OCI-LY3 (cell line): ENCODE measurements around the gene CPNE4.
A peak's percentile ranks its signal among the peaks of the same experiment; 100 is the strongest.

ENCODE experiments used
- H2AFZ ChIP-seq: fragments of 200-600, 300-600 bp; shearing (Covaris generic); 2 replicates; pipeline ENCODE4 v1.6.0; 2014; ENCODE audit warnings: antibody characterized with exemption, low read depth, low read length
- H3K27ac ChIP-seq: fragments of 200-600, 300-600 bp; sonication (generic); 2 replicates; pipeline ENCODE4 v1.5.1; 2014; ENCODE audit warnings: mild to moderate bottlenecking, low read length, moderate library complexity, mixed read lengths
- H3K27me3 ChIP-seq: fragments of 200-600, 300-600 bp; sonication (generic); 2 replicates; pipeline ENCODE4 v1.6.1; 2014; ENCODE audit warnings: low read depth, low read length, mixed read lengths
- H3K36me3 ChIP-seq: fragments of 200-600, 300-600 bp; sonication (generic); replicated peaks from 2 replicates; pipeline ENCODE3; 2014; ENCODE audit warnings: low read depth, low read length, mixed read lengths
- H3K4me1 ChIP-seq: fragments of 300-600, 200-600 bp; sonication (generic); 2 replicates; pipeline ENCODE4 v1.6.1; 2014; ENCODE audit warnings: low read length, mixed read lengths
- H3K4me2 ChIP-seq: fragments of 200-600, 300-600 bp; sonication (generic); 2 replicates; pipeline ENCODE4 v1.6.1; 2014; ENCODE audit warnings: low read length, mixed read lengths
- H3K4me3 ChIP-seq: fragments of 300-600, 200-600 bp; sonication (generic); 2 replicates; pipeline ENCODE4 v1.5.1; 2014; ENCODE audit warnings: antibody characterized with exemption, mild to moderate bottlenecking, low read length, moderate library complexity
- H3K79me2 ChIP-seq: fragments of 300-600, 200-600 bp; shearing (Covaris generic); 2 replicates; pipeline ENCODE4 v1.6.1; 2014; ENCODE audit warnings: mild to moderate bottlenecking, low read length, mixed read lengths
- H3K9ac ChIP-seq: fragments of 300-600, 200-600 bp; shearing (Covaris generic); 2 replicates; pipeline ENCODE4 v1.6.0; 2014; ENCODE audit warnings: mild to moderate bottlenecking, low read length, moderate library complexity
- H3K9me3 ChIP-seq: fragments of 200-600, 300-600 bp; shearing (Covaris generic); 2 replicates; pipeline ENCODE4 v1.6.1; 2014; ENCODE audit warnings: low read length, mixed read lengths; ENCODE audit not compliant: insufficient read depth
- H4K20me1 ChIP-seq: fragments of 200-600, 300-600 bp; sonication (generic); 2 replicates; pipeline ENCODE4 v1.6.1; 2016; ENCODE audit warnings: low read length, mixed read lengths; ENCODE audit not compliant: insufficient read depth
- CTCF ChIP-seq: fragments of 200-600, 300-600 bp; sonication (generic); IDR thresholded peaks from 2 replicates; pipeline ENCODE4 v1.5.1; 2014; ENCODE audit warnings: antibody characterized with exemption, low read length, low read depth
- EZH2phosphoT487 ChIP-seq: fragments of 200-600 bp; shearing (Covaris generic); IDR thresholded peaks from 2 replicates; pipeline ENCODE4 v1.6.1; 2018; ENCODE audit warnings: antibody characterized with exemption, mixed run types, low read depth

CPNE4 gene

DNA sequence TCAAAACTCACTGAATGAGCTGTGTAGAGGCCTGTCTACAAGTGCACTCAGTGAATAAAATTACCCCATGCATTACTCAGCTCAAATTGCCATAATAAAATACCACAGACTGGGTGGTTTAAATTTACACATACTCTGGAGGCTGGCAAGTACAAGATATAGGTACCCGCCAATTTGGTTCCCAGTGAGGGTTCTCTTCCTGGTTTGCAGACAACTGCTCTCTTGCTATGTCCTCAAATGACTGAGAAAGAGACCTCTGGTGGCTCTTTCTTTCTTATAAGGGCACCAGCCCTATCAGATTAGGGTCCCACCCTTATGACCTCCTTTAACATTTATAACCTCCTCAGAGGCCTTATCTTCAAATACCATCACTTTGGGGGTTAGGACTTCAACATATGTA, 237.0 kb downstream of the CPNE4 start:
- no peak overlapping the region for H3K4me2 ChIP-seq
- H3K27ac ChIP-seq = no peak overlapping the region
- H3K4me3 ChIP-seq = no peak overlapping the region
- H3K36me3 ChIP-seq = no peaks in the 10 kb centered on the region
- TF ChIP-seq CTCF (no peak), EZH2phosphoT487 (no peak)
- no peak overlapping the region for H2AFZ ChIP-seq
- no peaks in the 10 kb centered on the region for H3K27me3 ChIP-seq
- H3K9ac ChIP-seq = no peak overlapping the region
- no peaks in the 10 kb centered on the region for H4K20me1 ChIP-seq
- no peaks in the 10 kb centered on the region for H3K9me3 ChIP-seq
- no peaks in the 10 kb centered on the region for H3K79me2 ChIP-seq
- peaks cover 30% of the 10 kb centered on the region for H3K4me1 ChIP-seq

DNA sequence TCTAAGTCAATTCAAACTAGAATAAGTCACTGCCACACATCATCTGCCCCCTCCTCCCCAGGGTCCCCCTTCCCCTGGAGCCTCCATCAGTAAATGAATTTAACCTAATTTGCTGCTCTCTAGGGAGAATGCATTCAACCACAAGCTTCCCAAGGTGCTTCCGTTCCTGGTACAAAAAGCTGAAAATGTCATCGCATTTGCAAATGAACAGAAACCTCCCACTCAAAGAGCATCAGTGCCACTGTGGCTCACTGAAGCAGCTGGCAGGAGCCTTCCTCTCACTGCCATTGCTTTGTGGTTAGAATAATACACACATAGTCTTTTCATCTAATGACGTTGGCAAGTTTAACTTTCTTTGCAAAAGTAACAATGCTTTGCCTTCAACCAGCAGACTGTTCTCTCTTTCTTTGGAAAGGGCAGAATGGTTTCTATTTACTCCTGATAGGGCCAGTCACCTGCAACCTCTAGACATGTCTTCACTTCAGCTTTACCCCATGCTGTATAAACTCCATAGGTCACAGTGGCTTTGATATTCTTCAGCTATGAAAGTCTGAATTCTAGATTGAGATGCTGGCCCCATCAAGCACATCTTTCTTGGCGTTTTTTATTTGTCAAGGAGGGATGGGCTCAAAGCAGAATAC, 238.1 kb downstream of the CPNE4 start:
- H3K27ac ChIP-seq = no peak overlapping the region
- no peak overlapping the region for H3K9ac ChIP-seq
- peaks cover 30% of the 10 kb centered on the region for H3K4me1 ChIP-seq
- H4K20me1 ChIP-seq = no peaks in the 10 kb centered on the region
- no peak overlapping the region for H2AFZ ChIP-seq
- H3K4me2 ChIP-seq = peak overlapping the region; percentile 52
- H3K79me2 ChIP-seq = no peaks in the 10 kb centered on the region
- no peaks in the 10 kb centered on the region for H3K36me3 ChIP-seq
- no peak for TF ChIP-seq CTCF
- no peak for TF ChIP-seq EZH2phosphoT487
- H3K9me3 ChIP-seq = no peaks in the 10 kb centered on the region
- no peaks in the 10 kb centered on the region for H3K27me3 ChIP-seq
- H3K4me3 ChIP-seq = peak overlapping the region; percentile 17

- Histone ChIP-seq H3K79me2 (no peaks in the 10 kb centered on the region), H3K4me1 (peaks cover 30% of the 10 kb centered on the region), H4K20me1 (no peaks in the 10 kb centered on the region), H3K27me3 (no peaks in the 10 kb centered on the region), H3K9ac (no peak overlapping the region), H3K9me3 (no peaks in the 10 kb centered on the region), H3K4me3 (peak overlapping the region; percentile 17), H3K36me3 (no peaks in the 10 kb centered on the region), H3K27ac (no peak overlapping the region), H3K4me2 (peak overlapping the region; percentile 52), H2AFZ (no peak overlapping the region)
- TF ChIP-seq EZH2phosphoT487 = no peak
- no peak for TF ChIP-seq CTCF
Observed at GRCh38 chr3:131796111-131796510, 238.7 kb downstream of the CPNE4 start.

DNA sequence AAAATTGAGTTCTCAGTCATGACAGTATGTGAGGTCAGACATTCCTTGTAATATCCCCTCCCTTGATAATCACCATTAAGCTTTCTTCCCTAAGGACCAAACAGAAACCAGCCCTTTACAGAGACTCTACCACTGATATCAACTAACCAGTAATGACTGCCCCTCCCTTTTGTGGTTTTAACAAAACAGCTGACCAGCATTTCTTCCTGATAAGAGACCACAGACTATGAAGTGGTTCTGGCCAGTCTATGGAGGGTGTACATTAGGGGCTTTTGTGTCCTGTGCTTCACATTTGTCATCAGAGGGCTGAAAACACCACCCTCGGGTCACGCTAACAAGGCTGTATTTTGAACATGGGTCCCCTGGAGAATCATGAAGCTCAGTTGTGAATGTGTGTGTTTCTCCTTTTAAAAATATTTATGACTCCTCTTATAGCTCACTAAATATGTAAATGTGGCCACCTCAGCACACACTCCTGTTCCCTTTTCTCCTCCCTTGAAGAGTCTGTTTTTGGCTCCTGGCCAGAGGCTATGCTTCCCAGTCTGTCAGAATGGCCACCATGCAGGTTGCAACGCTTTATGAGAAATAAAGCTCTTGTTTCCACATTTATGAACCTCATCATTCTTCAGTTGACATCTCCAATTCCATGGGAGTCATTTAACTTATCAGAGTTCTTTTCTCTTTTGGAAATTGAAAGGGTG, 239.3 kb downstream of the CPNE4 start:
- H3K36me3 ChIP-seq = no peaks in the 10 kb centered on the region
- peaks cover 30% of the 10 kb centered on the region for H3K4me1 ChIP-seq
- no peak overlapping the region for H3K27ac ChIP-seq
- TF ChIP-seq CTCF (no peak), EZH2phosphoT487 (no peak)
- H3K4me3 ChIP-seq = no peak overlapping the region; the same call in 1 of the 2 replicates
- H3K4me2 ChIP-seq = peak overlapping the region; percentile 52
- H2AFZ ChIP-seq = no peak overlapping the region
- H4K20me1 ChIP-seq = no peaks in the 10 kb centered on the region
- no peak overlapping the region for H3K9ac ChIP-seq
- H3K79me2 ChIP-seq = no peaks in the 10 kb centered on the region
- H3K9me3 ChIP-seq = no peaks in the 10 kb centered on the region
- H3K27me3 ChIP-seq = no peaks in the 10 kb centered on the region
